HG03196 (cell line): ENCODE measurements around the gene MCC.
A peak's percentile ranks its signal among the peaks of the same experiment; 100 is the strongest.
"Not testable (repeated sequence)": the region's sequence is repeated elsewhere in the genome, so short reads cannot be mapped to it uniquely, and the experiment has no call there.

Experiments used
- ATAC-seq: cut with Tn5 transposase; IDR thresholded peaks from one replicate; pipeline ENCODE4 v1.9.1; 2021; ENCODE audit not compliant: unreplicated experiment

Gene MCC

DNA sequence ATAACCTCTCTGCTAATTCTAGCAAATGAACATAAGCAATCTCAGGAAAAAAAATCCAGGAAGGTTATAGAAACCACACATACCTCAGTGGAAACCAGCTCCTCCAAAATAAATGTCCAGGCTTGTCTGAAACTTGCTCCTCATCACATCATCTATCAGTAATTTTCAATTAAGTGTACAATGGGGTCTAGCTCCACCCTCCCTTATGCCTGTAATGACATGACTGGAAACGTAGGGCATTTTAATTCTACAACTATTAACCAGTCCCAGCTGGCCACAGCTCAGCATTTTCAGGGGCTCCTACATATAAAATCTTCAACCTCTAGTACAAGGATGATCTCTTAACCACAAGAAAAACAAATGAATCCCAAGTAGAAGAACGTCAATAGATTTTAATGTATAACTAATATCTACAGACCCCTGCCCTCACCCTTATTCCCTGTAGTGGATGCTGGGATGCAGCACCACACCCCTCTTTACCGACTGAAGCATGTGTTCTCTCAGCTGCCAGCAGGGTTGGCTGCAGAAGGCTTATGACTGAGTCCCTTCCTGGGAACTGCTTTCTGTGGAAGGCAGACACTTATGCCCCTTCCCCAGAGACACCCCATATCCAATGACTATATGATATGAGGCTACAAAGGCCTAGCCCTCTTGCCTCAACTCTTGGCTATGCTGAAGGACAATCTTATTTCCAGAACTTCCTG is 60.2 kb downstream of the MCC start:
- ATAC-seq = no peak

DNA sequence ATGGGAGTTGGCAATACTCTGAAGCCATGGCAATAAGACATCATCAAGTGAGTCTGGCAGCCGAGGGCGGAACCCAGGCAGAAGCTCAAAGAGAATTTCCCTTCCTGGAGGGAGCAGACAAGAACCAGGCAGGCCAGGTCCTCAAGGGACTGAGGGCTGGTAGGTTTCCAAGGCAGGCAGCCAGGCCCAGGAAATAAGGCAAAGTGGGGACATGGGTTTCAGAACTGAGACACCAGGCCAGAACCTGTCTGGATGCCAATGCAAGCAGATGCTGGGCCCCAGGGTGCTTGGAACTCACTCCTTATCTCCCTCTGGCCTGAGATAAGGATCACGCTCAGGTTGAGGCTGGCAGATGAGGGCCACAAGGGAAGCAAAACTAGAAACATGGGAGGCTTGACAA is 62.3 kb downstream of the MCC start:
- ATAC-seq = no peak

DNA sequence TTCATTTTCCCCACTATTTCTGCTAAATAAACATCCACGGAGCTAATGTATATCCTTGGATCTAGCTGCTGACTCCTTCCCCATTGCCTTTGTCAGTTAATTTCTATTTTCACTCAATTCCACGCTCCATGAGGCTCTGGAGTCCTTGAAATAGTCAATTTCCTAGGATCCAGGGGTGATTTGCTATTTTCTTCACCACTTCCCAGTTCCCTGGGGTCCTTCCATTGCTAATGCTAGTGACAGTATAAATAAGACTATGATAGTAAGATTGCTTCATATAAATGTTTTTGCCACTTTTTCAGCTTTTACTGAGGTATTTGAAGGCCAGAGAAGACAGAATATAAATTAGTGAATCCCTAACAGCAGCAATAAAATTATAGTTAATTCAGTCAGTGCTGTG is 66.6 kb downstream of the MCC start:
- no peak for ATAC-seq

DNA sequence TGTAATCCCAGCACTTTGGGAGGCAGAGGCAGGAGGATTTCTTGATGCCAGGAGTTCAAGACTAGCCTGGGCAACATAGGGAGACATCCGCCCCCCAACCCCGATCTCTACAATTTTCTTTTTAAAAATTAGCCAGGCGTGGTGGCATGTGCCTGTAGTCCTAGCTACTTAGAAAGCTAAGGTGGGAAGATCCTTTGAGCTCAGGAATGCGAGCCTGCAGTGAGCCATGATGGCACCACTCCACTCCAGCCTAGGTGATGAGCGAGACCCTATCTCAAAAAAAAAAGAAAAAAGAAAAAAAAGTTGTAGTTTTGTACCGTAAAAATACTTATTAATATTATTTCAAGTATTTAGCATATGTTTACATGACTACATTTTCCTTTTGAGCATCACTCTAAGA is 82.7 kb downstream of the MCC start:
- no peak for ATAC-seq

DNA sequence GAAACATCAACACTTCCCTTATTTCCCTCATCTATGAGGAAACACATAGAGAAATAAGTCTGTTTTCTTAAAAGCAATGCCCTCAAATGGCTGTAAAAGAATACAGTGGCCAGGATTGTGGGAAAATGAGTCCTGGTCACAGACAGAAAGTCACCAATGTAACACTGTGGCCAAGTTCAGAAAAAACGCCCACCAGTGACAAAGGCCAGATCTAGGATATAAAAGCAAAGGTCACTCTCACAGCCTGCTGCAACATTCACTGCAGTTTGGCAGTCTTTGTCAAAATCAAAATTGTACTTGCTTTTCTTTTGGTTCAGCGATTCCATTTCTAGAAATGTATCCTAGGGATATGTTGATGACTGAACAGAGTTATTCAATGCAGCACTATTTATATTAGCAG is 84.0 kb downstream of the MCC start:
- no peak for ATAC-seq

DNA sequence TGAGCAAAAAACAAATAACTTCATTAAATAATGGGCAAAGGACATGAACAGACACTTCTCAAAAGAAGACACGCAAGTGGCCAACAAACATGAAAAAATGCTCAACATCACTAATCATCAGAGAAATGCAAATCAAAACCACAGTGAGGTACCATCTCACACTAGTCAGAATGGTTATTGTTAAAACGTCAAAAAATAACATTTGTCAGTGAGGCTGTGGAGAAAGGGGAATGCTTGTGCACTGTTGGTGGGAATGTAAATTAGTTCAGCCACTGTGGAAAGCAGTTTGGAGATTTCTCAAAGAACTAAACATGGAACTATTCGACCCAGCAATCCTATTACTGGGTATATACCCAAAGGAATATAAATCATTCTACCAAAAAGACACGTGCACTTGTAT is 90.3 kb downstream of the MCC start:
- not testable (repeated sequence) for ATAC-seq

DNA sequence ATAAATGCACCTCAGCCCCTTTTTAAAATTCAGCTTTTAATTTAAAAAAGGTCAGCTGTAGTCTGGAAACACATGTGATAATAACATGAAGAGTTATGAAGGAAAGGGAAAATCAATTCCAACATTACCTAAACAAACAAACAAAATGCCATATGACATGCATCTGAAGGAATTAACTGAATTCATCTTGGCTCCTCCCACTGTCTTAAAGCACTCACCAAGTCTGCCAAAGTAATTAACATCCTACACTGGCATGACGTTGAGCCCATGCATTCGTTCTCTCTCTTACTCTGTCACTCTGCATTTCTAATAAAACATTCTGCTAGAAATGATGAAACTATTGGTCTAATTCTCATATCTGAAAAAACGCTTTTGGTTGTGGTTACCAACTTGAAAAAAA is 91.2 kb downstream of the MCC start:
- ATAC-seq = no peak

DNA sequence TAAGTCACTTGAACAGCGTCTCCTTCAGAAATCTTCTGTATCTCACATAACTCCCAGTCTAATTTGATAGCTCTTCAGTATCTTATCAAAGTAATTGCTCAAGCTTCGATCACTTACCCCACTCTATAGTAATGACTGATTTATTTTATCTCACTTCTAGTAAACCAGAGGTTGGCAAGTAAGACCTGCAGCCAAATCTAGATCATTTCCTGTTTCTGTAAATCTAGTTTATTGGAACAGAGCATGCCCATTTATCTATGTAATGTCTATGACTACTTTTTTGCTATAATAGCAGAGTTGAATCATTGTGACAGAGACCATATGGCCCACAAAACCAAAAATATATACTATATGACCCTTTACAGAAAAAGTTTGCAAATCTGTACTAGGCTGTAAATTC is 93.6 kb downstream of the MCC start:
- no peak for ATAC-seq

DNA sequence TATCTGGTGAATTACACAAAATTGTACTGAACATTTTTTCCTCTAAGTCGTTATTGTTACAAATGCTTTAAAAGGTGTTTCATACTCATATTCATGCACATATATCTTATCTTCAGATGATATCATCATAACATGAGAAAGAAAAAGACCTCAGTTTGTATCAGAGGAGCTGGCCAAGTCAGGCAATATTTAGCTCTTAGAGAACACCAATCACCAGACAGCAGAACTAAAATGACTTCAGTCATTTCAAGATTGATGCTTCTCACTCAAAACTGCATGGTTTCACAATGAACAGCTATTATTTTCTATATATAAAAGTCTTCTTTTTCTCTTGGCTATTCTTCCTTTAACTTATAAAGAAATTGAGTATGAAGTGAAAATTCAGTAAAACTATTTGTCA is 98.0 kb downstream of the MCC start:
- no peak for ATAC-seq

DNA sequence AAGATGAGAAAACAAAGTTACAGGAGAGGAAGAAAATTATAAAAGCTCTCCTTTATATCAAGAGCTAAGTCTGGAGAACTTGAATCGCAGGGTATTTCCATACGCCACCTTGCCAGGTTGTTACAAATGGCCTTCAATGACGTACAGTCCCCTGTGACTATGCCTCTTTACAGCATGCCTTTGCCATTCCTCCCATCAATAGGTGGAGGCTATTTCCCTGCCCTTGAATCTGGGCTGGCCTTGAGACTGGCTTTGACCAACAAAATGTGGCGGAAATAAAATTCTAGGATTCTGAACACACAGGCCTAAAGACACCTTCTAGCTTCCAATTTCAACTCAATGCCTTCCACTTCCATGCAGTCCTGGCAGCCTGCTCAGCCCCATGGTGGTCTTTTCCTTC is 99.1 kb downstream of the MCC start:
- no peak for ATAC-seq

DNA sequence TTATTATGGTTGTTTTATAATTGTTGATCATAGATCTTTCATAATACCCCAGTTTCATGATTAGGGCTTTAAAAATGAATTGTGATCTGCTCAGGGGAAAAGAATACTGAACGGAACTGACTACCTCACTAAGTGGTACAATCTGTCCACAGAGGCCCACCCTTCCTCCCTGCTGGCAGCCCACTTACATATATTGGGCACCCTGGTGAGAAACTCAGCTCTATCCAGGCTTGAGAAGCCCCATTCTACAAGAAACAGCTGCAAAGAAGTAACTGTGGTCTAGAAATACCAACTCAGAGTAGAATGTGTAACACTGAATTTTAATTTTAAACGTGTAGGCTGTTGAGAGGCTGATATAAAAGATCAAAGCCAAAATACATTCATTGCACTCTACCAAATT is 100.4 kb downstream of the MCC start:
- no peak for ATAC-seq

DNA sequence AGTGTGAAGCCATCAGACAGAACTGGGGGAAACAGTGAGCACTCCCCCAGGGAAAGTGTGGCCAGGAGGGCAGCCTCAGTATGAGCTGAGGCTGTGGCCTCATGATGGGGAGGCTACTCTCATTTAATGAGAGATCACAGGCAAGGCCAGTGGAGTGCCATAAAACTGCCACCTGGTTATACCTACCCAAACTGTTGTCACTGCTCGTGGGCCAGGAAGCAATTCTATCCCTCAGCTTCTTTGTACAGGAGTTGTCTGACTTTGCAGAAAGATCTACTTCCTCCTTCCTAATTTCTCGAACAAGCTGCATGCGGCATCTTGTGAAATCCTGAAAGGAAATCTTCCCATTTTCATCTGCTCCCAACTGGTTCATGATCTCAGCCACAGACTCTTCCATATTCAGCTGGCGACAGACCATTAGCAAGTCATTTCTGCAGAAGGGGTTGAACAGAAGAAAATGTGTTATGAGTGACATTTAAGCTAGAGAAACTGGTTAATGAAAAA is 103.4 kb downstream of the MCC start:
- no peak for ATAC-seq

DNA sequence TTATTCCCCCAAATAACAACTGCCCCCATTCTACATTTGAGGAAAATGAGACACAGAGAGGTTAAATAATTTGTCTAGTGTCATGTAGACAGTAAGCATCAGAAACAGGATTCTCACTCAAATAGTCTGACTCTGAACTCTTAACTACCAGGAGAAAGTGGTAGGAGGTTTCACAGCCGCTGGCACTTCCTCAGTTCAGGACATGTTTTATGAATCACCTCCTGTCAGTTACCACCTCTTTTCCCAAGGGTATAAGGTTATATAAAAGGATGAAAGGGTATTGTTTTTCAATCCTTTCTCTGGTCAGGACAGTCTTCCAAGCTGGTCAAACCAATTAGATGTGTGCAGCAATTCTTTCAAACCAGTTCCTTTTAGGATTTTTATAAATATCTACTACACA is 105.5 kb downstream of the MCC start:
- ATAC-seq = no peak

DNA sequence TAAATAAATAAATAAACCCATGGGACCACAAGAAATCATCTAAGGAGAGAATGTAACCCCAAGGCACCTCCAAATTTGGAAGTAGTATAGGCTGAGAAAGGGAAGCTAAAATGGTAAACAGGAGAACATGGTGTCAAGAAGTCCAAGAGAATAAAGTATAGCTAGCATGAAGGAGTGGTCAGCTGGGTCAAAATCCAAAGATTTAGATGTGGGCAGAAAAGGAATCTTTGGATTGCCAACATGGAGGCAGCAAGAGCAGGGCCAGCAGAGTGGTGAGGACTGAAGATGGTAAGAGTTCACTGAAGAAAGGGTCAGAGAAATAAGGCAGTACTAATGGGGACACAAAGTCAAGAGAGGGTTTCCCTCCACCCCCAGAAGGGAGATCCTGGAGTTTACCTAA is 106.5 kb downstream of the MCC start:
- ATAC-seq = no peak

DNA sequence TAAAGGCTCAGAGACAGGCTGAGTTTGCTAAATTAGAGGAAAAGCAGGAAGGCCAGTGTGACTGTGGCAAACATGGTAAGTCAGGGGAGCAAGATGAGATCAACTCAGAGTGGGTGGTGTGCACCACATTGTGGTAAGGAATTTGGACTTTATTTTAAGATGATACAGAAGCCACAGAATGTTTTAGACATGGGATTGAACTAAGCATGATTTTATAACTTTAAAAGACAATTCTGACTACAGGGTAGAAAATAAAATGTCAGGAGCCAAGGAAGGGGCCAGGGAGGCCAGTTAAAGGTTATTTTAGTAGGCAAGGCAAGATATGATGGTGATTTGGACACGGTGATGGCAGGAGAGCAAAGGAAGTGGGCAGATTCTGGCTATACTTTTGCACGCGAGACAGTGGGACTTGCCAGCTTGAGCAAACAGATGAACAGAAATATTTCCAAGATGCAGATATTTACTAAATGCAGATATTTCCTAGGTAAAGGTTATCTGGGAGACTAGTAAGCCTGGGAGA is 107.4 kb downstream of the MCC start:
- ATAC-seq = no peak

DNA sequence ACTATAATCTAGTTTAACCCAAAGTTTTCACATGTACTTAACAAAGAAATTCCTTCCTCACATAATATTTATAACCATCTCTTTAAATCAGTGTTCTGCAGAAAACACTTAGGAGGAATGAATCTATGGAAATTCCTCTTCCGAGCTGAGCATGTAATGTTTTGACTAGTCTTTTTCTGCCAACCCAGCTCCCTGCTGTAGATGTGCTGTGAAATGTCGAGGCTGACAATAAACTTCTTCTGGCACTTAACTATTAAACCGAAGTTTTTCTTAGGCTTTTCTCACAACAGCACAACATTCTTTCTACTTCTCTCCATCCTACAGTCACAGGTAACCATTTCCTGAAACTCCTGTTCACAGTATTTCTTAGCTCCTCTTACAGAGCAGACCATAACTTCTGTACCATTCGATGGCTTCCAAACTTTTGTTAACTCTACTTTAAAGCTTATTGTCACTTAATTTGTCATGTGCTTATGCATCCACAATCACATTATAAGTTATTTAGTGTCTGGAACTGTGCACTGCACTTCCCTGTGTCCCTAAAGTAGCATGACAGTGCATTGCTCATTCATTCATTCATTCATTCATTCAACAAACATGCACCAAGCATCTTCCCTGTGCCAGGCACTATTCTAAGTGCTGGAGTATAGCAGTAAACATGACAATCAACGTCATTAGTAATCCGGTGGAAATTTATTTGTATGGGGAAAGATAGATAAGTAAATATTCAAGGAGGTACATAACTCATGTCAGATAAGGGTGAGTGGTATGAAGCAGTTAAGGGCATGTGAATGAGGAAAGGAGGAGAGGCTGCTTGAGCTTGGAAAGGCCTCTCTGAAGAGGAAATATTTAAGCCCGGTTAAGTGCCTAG is 108.1 kb downstream of the MCC start:
- ATAC-seq = no peak

DNA sequence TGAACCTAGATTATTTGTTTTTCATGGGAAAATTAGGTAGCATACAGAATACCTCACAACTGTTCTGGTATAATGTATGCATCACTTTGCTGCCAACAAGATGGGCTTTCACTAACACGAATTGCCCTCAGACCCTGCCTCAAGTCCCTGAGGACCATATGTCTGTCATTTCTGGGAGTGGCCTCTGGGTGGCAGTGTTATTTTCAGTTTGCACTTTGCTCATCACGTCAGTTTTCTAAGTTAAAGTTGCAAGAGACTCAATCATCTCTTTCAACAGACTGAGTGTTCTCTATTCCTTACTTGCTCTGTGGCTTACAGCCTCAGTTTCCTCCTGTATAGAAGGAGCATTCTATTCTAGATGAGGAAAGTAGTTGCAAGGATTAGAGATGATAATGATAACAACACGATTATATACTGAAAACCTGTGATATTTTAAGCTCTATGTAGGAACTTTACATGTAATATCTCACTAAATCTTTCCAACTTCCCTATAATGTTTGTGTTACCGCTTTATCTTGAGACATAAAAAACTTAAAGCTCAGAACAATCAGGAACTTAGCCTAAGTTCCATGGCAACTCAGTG is 109.2 kb downstream of the MCC start:
- peak; percentile 70 for ATAC-seq

DNA sequence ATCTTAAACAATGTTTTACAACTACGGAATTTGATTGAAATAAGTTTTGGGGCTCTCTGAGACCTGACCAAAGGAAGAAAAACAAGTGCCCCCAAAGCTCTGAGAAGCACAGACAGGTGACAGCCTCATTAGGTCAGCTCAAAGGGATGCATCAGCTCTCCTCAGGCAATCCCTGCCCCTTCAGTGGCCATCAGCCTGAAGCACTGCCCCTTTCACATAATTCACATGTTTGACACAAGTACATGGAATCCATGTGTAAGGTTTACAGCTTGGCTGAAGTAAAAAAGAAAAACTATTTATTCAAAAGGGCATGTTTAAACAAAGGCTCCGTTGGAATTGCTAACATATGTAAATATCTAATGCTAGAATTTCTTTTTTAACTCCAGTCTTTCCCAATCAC is 109.7 kb downstream of the MCC start:
- no peak for ATAC-seq

DNA sequence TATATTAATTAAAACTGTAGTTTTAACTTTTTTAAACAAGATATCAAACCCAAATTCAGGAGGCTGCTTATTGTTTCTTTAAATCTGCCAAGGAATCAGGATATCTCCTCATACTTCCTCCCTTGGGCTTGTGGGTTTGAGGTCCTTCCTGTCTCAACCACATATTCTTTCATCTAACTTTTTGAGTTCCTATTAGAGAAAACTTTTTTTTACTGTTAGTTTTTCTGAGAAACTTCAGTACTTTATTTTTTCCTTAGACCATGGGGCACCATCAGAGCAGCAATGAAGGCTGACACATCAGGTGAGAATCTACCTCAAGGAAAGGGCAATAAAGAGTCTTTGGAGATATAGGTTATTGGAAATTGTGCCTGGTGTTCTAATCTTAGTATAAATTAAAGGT is 110.2 kb downstream of the MCC start:
- ATAC-seq = no peak

DNA sequence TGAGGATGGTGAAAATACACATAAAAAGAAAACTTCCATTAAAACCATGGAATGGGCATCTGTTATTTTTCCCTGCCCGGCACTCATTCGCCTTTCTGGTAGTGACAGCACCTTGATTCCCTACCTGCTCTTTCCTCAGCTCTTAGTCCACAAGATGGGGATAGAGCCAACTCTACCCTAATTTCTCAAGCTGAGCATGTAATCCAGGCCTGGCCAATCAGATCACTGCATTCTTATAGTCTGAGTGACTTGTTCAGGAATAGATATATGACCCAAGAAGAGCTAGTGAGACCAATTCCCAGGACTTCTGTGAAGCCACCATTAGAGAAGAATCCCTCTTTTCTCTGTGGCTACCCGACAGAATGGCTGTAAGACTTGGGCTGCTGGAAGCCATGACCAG is 111.6 kb downstream of the MCC start:
- ATAC-seq = no peak

DNA sequence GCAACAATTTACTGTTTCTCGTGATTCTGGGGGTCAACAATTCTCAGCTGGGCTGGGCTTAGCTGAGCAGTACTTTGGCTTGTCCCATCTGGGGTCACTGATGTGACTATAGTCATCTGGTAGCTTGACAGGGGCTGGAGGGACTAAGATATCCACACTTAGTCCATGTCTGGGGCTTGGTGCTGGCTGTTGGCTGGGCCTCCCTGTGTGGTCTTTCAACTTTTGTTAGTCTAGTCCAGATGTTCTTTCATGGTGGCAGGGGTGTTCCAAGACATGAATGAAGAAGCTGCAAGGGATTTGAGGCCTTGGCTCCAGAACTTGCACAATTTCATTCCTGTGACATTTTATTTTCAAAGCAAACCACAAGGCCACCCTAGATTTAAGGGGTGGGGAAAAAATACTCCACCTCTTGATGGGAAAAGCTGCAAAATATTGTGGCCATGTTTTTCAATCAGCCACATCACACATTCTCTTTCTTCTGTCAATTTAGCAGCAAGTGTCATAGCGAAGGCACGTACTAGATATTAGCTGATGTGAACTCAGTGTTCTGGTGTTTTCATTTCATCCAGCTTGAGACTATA is 112.7 kb downstream of the MCC start:
- ATAC-seq = no peak
